Dedifferentiated amniotic fluid mesenchymal stem cell (primary cell): ENCODE data around the gene GNMT.
"Not testable (repeated sequence)": the region's sequence is repeated elsewhere in the genome, so short reads cannot be mapped to it uniquely, and the experiment has no call there.

Source experiments
- DNase-seq: peaks from one replicate; pipeline ENCODE4 v3.0.0-alpha.2; 2016; ENCODE audit errors: extremely low spot score

Gene GNMT

DNA sequence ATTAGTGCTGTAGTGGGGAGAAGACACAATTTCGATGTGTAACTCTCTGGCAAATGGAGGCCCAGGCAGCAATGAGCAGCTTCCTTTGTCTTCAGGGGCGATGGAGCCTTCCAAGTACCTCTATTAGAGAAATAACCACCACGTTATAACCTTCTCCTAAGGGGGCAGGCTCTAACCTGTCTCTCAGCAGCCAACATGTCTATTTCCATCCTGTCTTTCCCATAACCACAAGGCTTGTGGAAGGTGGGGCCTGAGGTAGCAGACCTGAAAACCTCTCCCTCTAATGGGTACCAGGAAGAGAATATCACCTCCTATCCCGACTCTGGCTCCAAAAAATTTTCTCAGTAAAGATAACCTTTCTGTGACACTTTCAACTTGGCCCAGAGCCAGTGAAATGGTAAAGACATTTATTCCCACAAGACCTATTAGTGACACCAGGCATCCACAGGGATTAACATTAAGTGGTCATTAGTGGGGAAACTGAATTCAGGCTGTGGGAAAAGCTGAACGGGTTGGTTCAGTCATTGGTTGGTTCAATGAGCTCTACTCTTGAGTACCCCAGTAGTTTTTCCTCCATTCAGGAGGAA lies 14.5 kb downstream of the GNMT start:
- no peak for DNase-seq

DNA sequence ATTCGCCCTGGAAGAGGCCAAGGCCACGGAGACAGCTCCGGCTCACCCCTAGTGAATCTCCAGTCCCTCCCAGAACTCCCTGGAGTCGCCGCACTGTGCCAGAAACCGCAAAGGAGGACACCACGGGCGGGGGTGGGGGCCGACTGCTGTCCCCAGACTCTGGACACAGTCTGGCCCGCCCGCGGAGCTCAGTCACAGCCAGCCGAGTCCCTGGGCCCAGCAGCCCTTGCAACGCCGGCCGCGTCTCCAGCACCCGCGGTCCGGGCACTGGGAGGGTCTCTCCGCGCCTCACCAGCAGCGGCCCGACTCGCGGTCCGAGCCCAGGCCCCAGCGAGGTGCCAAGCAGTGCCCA lies 17.9 kb downstream of the GNMT start:
- no peak for DNase-seq

DNA sequence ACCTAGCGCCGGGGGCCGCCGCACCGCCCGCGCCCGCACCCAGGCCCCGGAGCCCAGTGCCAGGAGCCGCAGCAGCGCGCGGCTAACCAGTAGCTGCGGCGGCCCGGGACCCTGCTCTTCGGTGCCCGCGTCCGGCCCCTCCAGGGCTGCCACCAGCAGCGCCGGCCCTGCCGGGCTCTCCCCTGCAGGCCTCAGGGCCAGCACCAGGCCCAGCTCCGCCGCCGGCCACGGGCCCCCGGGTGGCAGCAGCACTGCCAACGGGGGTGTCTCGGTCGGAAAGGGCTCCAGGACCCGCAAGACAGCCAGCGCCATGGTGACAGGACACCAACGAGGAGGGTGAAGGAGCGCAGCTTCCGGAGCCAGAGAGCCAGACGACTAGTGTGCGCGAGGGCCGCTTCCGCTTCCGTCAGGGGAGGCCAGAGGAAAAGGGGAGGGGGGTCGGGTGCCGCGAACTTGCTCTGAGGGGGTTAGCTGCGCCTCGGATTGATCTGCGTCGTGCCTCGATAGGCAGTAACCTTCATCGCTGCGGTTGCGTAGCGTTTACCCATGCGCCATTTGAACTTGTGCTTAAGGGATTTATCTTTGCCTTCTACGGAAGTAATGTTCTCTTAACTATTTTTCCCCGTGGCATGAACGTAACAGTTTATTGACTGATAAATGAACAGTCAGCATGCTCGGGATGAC lies 18.4 kb downstream of the GNMT start, which contains the start of gene PEX6:
TSS of gene PEX6 (minus strand) at position 343 of the 684 bp plus-strand sequence. CDS start at position 312, 31 bp downstream.
- DNase-seq, result peak; percentile 54

- no peak for DNase-seq
These were observed 19.1 kb downstream of the GNMT start for GRCh38 chr6:42979523-42980177.

GRCh38 chr6:42981836-42982235 lies 21.3 kb downstream of the GNMT start:
- DNase-seq, result no peak

- DNase-seq, result peak; percentile 100
These were observed 23.7 kb downstream of the GNMT start, which contains the start of gene PPP2R5D for GRCh38 chr6:42984001-42984923. PPP2R5D (plus strand) TSS chr6:42984570; CDS start chr6:42984678, 108 bp downstream.

- no peak for DNase-seq
These were observed 24.4 kb downstream of the GNMT start for GRCh38 chr6:42984924-42985475.

- no peak for DNase-seq
These were observed 27.2 kb downstream of the GNMT start for GRCh38 chr6:42987533-42988451.

DNA sequence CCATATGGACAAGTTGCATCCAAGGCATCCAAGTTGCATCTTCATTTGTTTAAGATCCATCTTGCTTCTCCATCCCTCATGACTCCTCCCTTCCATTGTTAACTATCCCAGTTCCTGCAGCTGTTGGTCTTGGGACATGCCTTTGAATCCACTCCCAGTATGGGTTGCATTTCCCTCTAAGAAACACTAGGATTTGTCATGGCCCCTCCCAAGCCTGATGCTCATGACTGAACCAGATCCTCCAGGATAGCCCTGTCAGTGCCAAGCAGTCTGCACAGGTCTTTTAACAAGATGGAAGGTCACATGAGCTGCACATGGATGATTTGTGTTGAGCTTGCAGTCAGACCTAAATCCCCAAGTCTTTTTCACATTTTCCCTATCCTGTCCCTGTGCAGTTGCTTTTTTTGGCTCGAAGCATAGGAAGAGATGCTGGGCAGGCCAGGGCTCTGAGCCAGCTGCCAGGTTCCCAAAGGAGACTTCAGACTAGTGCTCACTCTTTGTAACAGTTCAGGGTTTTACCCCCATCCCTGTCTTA lies 28.0 kb downstream of the GNMT start:
- DNase-seq, result no peak

GRCh38 chr6:42989923-42990322 lies 29.4 kb downstream of the GNMT start:
- DNase-seq, result no peak

DNA sequence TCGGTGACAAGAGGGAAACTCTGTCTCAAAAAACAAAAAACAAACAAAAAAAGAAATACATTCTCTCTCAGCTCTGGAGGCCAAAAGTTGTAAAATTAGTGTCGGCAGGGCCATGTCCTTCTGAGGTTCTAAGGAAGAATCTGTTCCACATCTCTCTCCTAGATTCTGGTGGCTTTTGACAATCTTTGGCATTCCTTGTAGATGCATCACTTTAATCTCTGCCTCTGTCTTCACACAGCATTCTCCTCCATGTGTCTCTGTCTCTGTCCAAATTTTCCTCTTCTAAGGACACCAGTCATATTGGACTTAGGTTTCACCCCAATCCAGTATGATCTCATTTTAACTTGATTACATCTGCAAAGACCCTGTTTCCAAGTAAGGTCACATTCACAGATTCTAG lies 32.9 kb downstream of the GNMT start:
- DNase-seq, result no peak

DNA sequence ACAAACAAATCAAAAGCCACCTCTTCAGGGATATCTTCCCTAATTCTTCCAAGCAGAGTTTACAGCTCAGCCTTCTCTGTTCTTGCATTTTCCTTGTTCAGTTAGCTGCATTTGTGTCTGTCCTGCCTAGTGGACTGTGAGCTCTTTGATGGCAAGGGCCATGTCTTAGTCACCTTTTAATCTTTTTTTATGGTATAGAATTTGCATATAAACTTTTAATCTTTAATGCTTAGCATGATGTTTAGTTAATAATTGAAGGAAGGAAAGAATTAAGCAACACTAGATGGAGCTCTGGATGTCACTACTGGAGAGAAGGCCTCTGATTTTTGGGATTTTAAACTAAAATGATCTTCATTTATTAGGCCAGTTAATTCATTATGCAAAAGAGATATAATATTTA lies 36.0 kb downstream of the GNMT start:
- no peak for DNase-seq

- not testable (repeated sequence) for DNase-seq
These were observed 37.7 kb downstream of the GNMT start for GRCh38 chr6:42998205-42998604.

DNA sequence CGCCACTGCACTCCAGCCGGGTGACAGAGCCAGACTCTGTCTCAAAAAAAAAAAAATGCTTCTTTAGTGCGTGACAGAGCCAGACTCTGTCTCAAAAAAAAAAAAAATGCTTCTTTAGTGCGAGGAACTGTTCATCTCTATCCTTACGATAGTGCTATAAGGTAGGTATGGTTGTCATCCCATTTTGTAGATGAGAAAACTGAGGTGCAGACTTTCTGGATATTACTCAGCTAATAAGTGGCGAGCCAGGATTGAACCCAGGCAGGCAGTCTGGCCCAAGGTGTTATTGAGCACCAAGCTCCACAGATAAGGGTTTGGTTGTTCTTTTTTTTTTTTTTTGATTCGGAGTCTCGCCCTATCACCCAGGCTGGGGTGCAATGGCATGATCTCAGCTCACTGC lies 41.3 kb downstream of the GNMT start:
- no peak for DNase-seq

DNA sequence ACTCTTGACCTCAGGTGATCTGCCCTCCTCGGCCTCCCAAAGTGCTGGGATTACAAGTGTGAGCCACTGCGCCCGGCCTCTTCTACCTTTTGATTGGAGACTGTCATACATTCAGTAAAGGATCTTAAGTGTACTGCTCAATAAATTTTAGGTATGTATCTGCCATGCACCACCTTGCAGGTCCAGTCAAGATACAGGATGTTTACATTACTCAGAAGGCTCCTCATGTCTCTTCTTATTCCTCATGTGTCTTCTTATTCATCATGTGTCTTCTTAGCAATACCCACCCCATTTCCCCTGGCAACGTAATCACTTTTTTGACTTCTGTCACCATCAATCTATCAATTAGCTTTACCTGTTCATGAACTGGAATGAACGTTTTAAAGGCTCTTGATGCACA lies 45.3 kb downstream of the GNMT start:
- no peak for DNase-seq

DNA sequence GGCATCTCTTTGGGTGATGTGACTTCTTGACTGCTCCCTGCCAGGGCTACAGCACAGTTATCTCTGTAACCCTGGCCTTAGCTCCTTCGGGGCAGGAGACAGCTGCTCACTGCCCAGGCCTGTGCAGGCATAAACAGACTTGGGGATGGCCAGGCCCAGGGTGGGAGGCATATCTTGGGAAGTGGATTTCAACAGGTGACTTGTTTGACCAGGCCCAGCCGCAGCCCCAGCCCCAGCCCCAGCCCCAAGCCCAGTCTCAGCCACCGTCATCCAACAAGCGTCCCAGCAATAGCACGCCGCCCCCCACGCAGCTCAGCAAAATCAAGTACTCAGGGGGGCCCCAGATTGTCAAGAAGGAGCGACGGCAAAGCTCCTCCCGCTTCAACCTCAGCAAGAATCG lies 45.7 kb downstream of the GNMT start:
- DNase-seq, result no peak

GRCh38 chr6:43007126-43007525 lies 46.6 kb downstream of the GNMT start:
- no peak for DNase-seq

GRCh38 chr6:43009124-43009523 lies 48.6 kb downstream of the GNMT start:
- no peak for DNase-seq

- no peak for DNase-seq
These were observed 50.7 kb downstream of the GNMT start for GRCh38 chr6:43011207-43011606.

DNA sequence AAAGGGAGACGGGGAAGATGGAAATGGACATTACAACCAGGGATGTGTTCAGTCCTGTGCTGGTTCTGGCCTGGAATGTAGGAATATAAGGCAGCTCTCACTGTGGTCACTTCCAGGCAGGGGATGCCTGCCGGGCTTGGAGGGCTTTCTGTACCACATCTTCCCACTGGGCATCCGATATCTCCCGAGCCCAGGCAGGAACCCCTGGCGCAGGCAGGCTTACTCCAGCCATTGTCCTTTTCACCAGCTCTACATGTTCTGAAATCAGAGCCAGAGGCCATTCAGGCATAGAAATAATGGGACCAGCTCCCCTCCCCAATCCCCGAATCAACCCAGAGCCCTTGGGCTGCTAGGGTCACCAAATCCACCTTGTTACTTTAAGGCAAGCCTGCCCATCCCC lies 51.8 kb downstream of the GNMT start:
- DNase-seq, result no peak
